Measurements from ENCODE around the gene ZNF69. TPM values are rescaled to one million over a fixed set of nuclear protein-coding genes. Genes with fewer than 3 reads are reported as not detected.

The ZNF69 gene
- total RNA-seq, 1 donor, result 14.5 TPM

GRCh38 chr19:11949614-11950080, 62.1 kb downstream of the ZNF69 start:
- DNase-seq (ENCODE audit: low read depth in 2 of 3, low spot score in 2 of 3), result peak in 1 of 3 donors; percentile 34

GRCh38 chr19:11950312-11950711, 62.7 kb downstream of the ZNF69 start:
- DNase-seq (ENCODE audit: low read depth in 2 of 3, low spot score in 2 of 3), result no peak

Other genes starting within 250 kb of the ZNF69 start
- gene ZNF823, start 148.8 kb upstream of the ZNF69 start, total RNA-seq, result 4.8 TPM
- gene ZNF441, start 120.8 kb upstream of the ZNF69 start, total RNA-seq, result 4.6 TPM
- gene ZNF491, start 89.3 kb upstream of the ZNF69 start, total RNA-seq, result 1.9 TPM
- gene ZNF440, start 73.5 kb upstream of the ZNF69 start, total RNA-seq, result 5.7 TPM
- gene ZNF439, start 39.1 kb upstream of the ZNF69 start, total RNA-seq, result 20.2 TPM
- 4.3 TPM for gene ZNF700, start 37.3 kb downstream of the ZNF69 start, total RNA-seq
- 1.6 TPM for gene ZNF763, start 77.3 kb downstream of the ZNF69 start, total RNA-seq
- gene ZNF433, start 147.9 kb downstream of the ZNF69 start, total RNA-seq, result 1.3 TPM
- under 0.01 TPM for gene ZNF878, start 165.2 kb downstream of the ZNF69 start, total RNA-seq
- 9.4 TPM for gene ZNF844, start 176.9 kb downstream of the ZNF69 start, total RNA-seq

All from hematopoietic multipotent progenitor cell (in vitro differentiated cells).